CD14-positive monocyte (primary cell): ENCODE data around the gene LRRC10. TPM values are rescaled to one million over a fixed set of nuclear protein-coding genes. Genes with fewer than 3 reads are reported as not detected.

Experiments
- DNase-seq, 3 donors: peaks; one replicate each; pipeline ENCODE4 v3.0.0-alpha.2; 2011 to 2022
- H2AFZ ChIP-seq: 2 replicates; pipeline ENCODE4 v1.6.0; 2012; ENCODE audit warnings: mild to moderate bottlenecking, low read depth, low read length, inconsistent platforms; ENCODE audit not compliant: insufficient read depth, poor library complexity, severe bottlenecking
- H3K27ac ChIP-seq, 2 donors: 1 replicate in 1 of 2; 2 replicates in 1 of 2; pipeline ENCODE4 v1.5.1; 2012 to 2013; ENCODE audit warnings: low read length in 2 of 2, control low read depth in 1 of 2, inconsistent platforms in 1 of 2, low read depth in 1 of 2, mild to moderate bottlenecking in 1 of 2
- H3K27me3 ChIP-seq, 2 donors: one replicate each; pipeline versions ENCODE4 v1.6.0 to v1.6.1; 2011 to 2013; ENCODE audit warnings: low read length in 2 of 2; ENCODE audit not compliant: control insufficient read depth in 2 of 2, insufficient read depth in 2 of 2
- H3K36me3 ChIP-seq, 2 donors: replicated peaks in 1 of 2; 1 replicate in 1 of 2; 2 replicates in 1 of 2; pipeline versions ENCODE4 v1.5.1 to v1.6.1; 2012 to 2013; ENCODE audit warnings: low read length in 2 of 2, control low read depth in 1 of 2, inconsistent platforms in 1 of 2, mild to moderate bottlenecking in 1 of 2; ENCODE audit not compliant: insufficient read depth in 2 of 2, control insufficient read depth in 1 of 2
- H3K4me1 ChIP-seq, 2 donors: 1 replicate in 1 of 2; 2 replicates in 1 of 2; pipeline versions ENCODE4 v1.5.1 to v1.6.1; 2012 to 2013; ENCODE audit warnings: low read length in 2 of 2, control low read depth in 1 of 2, inconsistent platforms in 1 of 2, mild to moderate bottlenecking in 1 of 2, moderate library complexity in 1 of 2; ENCODE audit not compliant: insufficient read depth in 2 of 2, control insufficient read depth in 1 of 2
- H3K4me2 ChIP-seq: replicated peaks from 2 replicates; pipeline ENCODE3; 2012; ENCODE audit warnings: low read length, moderate library complexity, mild to moderate bottlenecking; ENCODE audit not compliant: poor library complexity, severe bottlenecking; ENCODE audit errors: extremely low read depth
- H3K4me3 ChIP-seq, 3 experiments: fragments of 200-600 bp in 1 of 3; sonication (generic) in 1 of 3; replicated peaks in 1 of 3; 1 replicate in 2 of 3; 2 replicates in 1 of 3; pipeline ENCODE4 v1.5.1; 2011 to 2013; ENCODE audit warnings: low read length in 3 of 3, mild to moderate bottlenecking in 3 of 3, control low read depth in 2 of 3, low read depth in 2 of 3, inconsistent platforms in 1 of 3, moderate library complexity in 1 of 3
- H3K79me2 ChIP-seq: 2 replicates; pipeline ENCODE4 v1.6.0; 2012; ENCODE audit warnings: mild to moderate bottlenecking, control low read depth, inconsistent platforms, low read length, moderate library complexity; ENCODE audit not compliant: insufficient read depth
- H3K9ac ChIP-seq: 2 replicates; pipeline ENCODE4 v1.6.0; 2017; ENCODE audit warnings: low read length, mild to moderate bottlenecking; ENCODE audit not compliant: insufficient read depth, poor library complexity, severe bottlenecking
- H3K9me3 ChIP-seq, 2 donors: replicated peaks in 1 of 2; 1 replicate in 1 of 2; 2 replicates in 1 of 2; pipeline versions ENCODE4 v1.5.1 to v1.6.1; 2012 to 2013; ENCODE audit warnings: low read length in 2 of 2, control low read depth in 1 of 2; ENCODE audit not compliant: control insufficient read depth in 1 of 2, insufficient read depth in 1 of 2
- H4K20me1 ChIP-seq: 2 replicates; pipeline ENCODE4 v1.6.0; 2012; ENCODE audit warnings: mild to moderate bottlenecking, low read length, control low read depth, moderate library complexity; ENCODE audit not compliant: insufficient read depth
- H3K27ac Mint-ChIP-seq, 7 donors: one replicate each; pipeline ENCODE4 v1.8.0; 2020; ENCODE audit warnings: mild to moderate bottlenecking in 7 of 7, mixed read lengths in 7 of 7, moderate library complexity in 6 of 7, inconsistent platforms in 2 of 7
- H3K27me3 Mint-ChIP-seq, 3 donors: one replicate each; pipeline ENCODE4 v1.8.0; 2021 to 2022; ENCODE audit warnings: low read depth in 3 of 3, mild to moderate bottlenecking in 3 of 3, mixed read lengths in 3 of 3, moderate library complexity in 3 of 3, inconsistent platforms in 1 of 3
- H3K36me3 Mint-ChIP-seq, 2 donors: one replicate each; pipeline ENCODE4 v1.8.0; 2020; ENCODE audit warnings: mixed read lengths in 2 of 2, inconsistent platforms in 1 of 2, mild to moderate bottlenecking in 1 of 2
- H3K4me1 Mint-ChIP-seq: one replicate; pipeline ENCODE4 v1.8.0; 2020; ENCODE audit warnings: mild to moderate bottlenecking, mixed read lengths
- H3K4me3 Mint-ChIP-seq, 2 donors: one replicate each; pipeline ENCODE4 v1.8.0; 2020; ENCODE audit warnings: mild to moderate bottlenecking in 2 of 2, mixed read lengths in 2 of 2, moderate library complexity in 1 of 2
- H3K9me3 Mint-ChIP-seq, 7 donors: one replicate each; pipeline ENCODE4 v1.8.0; 2020 to 2022; ENCODE audit warnings: mixed read lengths in 7 of 7, mild to moderate bottlenecking in 6 of 7, moderate library complexity in 6 of 7, inconsistent platforms in 2 of 7
- WGBS: methylation state at CpG from one replicate; pipeline ENCODE4 v1.1.5; 2013; ENCODE audit warnings: missing lambda C conversion rate; ENCODE audit not compliant: insufficient coverage; 5-methylcytosine and 5-hydroxymethylcytosine counted together
- intact Hi-C, 2 donors: fragments of 100-400 bp; cut with micrococcal nuclease; formaldehyde crosslinking; loops; one replicate each; pipeline versions ENCODE4 v1.15.0 to v1.15.1; 2023
- polyA plus RNA-seq, 3 donors: library from polyadenylated mRNA; depleted of rRNA in 1 of 3; unstranded in 2 of 3; stranded (reverse) in 1 of 3; fragments of 300-500 nt in 2 of 3; fragments of >200 nt in 1 of 3; fragmentation: Illumina TruSeq in 2 of 3; gene quantifications; 1 replicate in 2 of 3; 2 replicates in 1 of 3; pipeline ENCODE4 v1.2.3, GENCODE V29; 2012 to 2021
- TF ChIP-seq, protein P1 (sequence below): fragments of 200-600 bp; IDR thresholded peaks from one replicate; pipeline ENCODE4 v1.8.0; 2022; ENCODE audit warnings: antibody characterized with exemption, mild to moderate bottlenecking

The LRRC10 gene
- polyA plus RNA-seq, 3 donors, result not detected

DNA sequence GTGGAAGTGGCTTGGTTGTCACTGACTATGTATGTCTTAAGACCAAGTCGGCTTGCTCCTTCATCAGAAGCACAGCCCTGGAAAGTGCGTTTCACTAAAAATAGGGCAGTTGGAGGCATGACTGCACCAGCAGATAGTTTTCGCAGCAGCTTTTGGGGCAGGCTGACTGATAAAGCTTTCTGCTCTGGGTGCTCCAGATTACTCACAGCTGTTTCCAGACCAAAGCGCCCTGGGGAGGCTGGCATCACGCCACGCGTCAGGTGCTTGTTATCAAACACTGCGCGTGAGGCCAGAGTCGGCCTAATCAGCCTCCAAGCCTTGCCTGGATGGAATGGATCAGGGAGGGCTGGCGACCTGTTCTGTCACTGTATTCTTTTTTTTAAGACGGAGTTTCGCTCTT, 13.3 kb upstream of the LRRC10 start:
- Mint-ChIP-seq H3K36me3 (no peaks in the 10 kb centered on the region), H3K9me3 (peaks cover 0 to 2% (median 0%) of the 10 kb centered on the region in 7 donors), H3K27ac (no peak overlapping the region), H3K4me3 (no peak overlapping the region), H3K27me3 (peaks cover 0 to 2% (median 1%) of the 10 kb centered on the region in 3 donors), H3K4me1 (peaks cover 2% of the 10 kb centered on the region)
- Histone ChIP-seq H3K79me2 (no peaks in the 10 kb centered on the region), H4K20me1 (no peaks in the 10 kb centered on the region), H3K4me1 (no peaks in the 10 kb centered on the region), H3K27ac (no peak overlapping the region), H3K4me3 (no peak overlapping the region), H3K36me3 (no peaks in the 10 kb centered on the region), H3K4me2 (no peak overlapping the region), H3K9me3 (no peaks in the 10 kb centered on the region), H3K27me3 (no peaks in the 10 kb centered on the region), H2AFZ (no peak overlapping the region), H3K9ac (no peak overlapping the region)
- intact Hi-C loops, result no loop called here
- TF ChIP-seq, protein P1, sequence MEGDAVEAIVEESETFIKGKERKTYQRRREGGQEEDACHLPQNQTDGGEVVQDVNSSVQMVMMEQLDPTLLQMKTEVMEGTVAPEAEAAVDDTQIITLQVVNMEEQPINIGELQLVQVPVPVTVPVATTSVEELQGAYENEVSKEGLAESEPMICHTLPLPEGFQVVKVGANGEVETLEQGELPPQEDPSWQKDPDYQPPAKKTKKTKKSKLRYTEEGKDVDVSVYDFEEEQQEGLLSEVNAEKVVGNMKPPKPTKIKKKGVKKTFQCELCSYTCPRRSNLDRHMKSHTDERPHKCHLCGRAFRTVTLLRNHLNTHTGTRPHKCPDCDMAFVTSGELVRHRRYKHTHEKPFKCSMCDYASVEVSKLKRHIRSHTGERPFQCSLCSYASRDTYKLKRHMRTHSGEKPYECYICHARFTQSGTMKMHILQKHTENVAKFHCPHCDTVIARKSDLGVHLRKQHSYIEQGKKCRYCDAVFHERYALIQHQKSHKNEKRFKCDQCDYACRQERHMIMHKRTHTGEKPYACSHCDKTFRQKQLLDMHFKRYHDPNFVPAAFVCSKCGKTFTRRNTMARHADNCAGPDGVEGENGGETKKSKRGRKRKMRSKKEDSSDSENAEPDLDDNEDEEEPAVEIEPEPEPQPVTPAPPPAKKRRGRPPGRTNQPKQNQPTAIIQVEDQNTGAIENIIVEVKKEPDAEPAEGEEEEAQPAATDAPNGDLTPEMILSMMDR, result no peak
- WGBS, result 95% methylated on average over 7 of the region's 13 CpGs
- DNase-seq, result no peak

DNA sequence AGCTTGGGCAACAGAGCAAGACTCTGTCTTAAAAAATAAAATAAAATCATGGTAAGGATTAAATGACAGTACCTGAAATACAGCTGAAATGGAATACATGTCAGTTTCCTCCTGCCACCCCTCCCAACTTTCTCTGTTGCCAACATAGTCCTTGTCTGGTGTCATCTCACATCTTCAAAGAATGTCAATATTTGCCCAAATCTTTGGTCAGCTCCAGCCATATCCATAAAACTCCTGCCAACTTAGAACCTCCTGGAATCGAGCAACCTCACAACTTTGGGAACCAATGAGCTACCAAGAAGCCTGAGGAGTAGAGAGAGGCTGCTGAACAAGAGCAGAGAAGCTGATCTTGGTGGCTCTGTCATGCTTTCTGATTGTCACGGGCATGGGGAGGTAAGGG, 10.8 kb upstream of the LRRC10 start:
- TF ChIP-seq, protein P1, result no peak
- H3K9ac ChIP-seq, result no peak overlapping the region
- no peak for DNase-seq
- no peak overlapping the region for H2AFZ ChIP-seq
- H3K27me3 Mint-ChIP-seq, result peaks cover 0 to 4% (median 2%) of the 10 kb centered on the region in 3 donors
- no peak overlapping the region for H3K27ac ChIP-seq
- H3K9me3 Mint-ChIP-seq, result peaks cover 0 to 2% (median 0%) of the 10 kb centered on the region in 7 donors
- WGBS, result no CpG with 5 or more reads among the region's 2 CpGs
- H3K4me1 ChIP-seq, result no peaks in the 10 kb centered on the region
- H3K79me2 ChIP-seq, result no peaks in the 10 kb centered on the region
- H3K27me3 ChIP-seq, result no peaks in the 10 kb centered on the region
- no peaks in the 10 kb centered on the region for H3K9me3 ChIP-seq
- no peaks in the 10 kb centered on the region for H3K36me3 Mint-ChIP-seq
- no peaks in the 10 kb centered on the region for H3K4me1 Mint-ChIP-seq
- no peak overlapping the region for H3K4me3 ChIP-seq
- no peaks in the 10 kb centered on the region for H3K36me3 ChIP-seq
- H3K4me2 ChIP-seq, result no peak overlapping the region
- no peak overlapping the region for H3K27ac Mint-ChIP-seq
- intact Hi-C loops, result no loop called here
- no peaks in the 10 kb centered on the region for H4K20me1 ChIP-seq
- H3K4me3 Mint-ChIP-seq, result no peak overlapping the region
